Effector CD8-positive, alpha-beta T cell (primary cell): ENCODE results near the gene FEZF1.
"Not testable (repeated sequence)": the region's sequence is repeated elsewhere in the genome, so short reads cannot be mapped to it uniquely, and the experiment has no call there.

ENCODE experiments used
- DNase-seq: peaks from one replicate; lab custom pipeline; 2025; lab: John Stamatoyannopoulos, UW

FEZF1 gene

GRCh38 chr7:122307228-122307621, 2.7 kb upstream of the FEZF1 start:
- DNase-seq: no peak

- DNase-seq: no peak
Measured at GRCh38 chr7:122306320-122307227, 2.0 kb upstream of the FEZF1 start.

GRCh38 chr7:122305475-122306319, 1.1 kb upstream of the FEZF1 start:
- DNase-seq: no peak

- DNase-seq: no peak
Measured at GRCh38 chr7:122304996-122305421, 459 bp upstream of the FEZF1 start.

GRCh38 chr7:122303531-122304318, 825 bp downstream of the FEZF1 start:
- DNase-seq: no peak

GRCh38 chr7:122302761-122303530, 1.6 kb downstream of the FEZF1 start:
- DNase-seq: no peak

GRCh38 chr7:122301858-122302760, 2.4 kb downstream of the FEZF1 start:
- DNase-seq: no peak

- DNase-seq: no peak
Measured at GRCh38 chr7:122300956-122301833, 3.4 kb downstream of the FEZF1 start.

- DNase-seq: no peak
Measured at GRCh38 chr7:122300211-122300932, 4.2 kb downstream of the FEZF1 start.

GRCh38 chr7:122299624-122300210, 4.8 kb downstream of the FEZF1 start:
- DNase-seq: no peak

GRCh38 chr7:122298618-122299017, 5.9 kb downstream of the FEZF1 start:
- no peak for DNase-seq

GRCh38 chr7:122298131-122298530, 6.4 kb downstream of the FEZF1 start:
- no peak for DNase-seq

- DNase-seq: no peak
Measured at GRCh38 chr7:122291189-122291588, 13.4 kb downstream of the FEZF1 start.

GRCh38 chr7:122290476-122290875, 14.1 kb downstream of the FEZF1 start:
- no peak for DNase-seq

- no peak for DNase-seq
Measured at GRCh38 chr7:122289426-122289825, 15.1 kb downstream of the FEZF1 start.

- not testable (repeated sequence) for DNase-seq
Measured at GRCh38 chr7:122284608-122285007, 19.9 kb downstream of the FEZF1 start.

GRCh38 chr7:122273117-122273516, 31.4 kb downstream of the FEZF1 start:
- no peak for DNase-seq

- DNase-seq: no peak
Measured at GRCh38 chr7:122269241-122269640, 35.3 kb downstream of the FEZF1 start.
